Activated T-cell treated with anti-CD3 and anti-CD28 coated beads, Interleukin-2, amount 50 U/mL, for 72 hours (primary cell): ENCODE data around the gene INPP4A. TPM values are rescaled to one million over a fixed set of nuclear protein-coding genes. Genes with fewer than 3 reads are reported as not detected.
A peak's percentile ranks its signal among the peaks of the same experiment; 100 is the strongest.

ENCODE experiments used
- ATAC-seq, 2 donors: fragments of 150-1000 bp; cut with Tn5 transposase; replicated peaks in 1 of 2; 2 replicates each; pipeline ENCODE4 v1.10.0; 2021; ENCODE audit warnings: moderate library complexity in 2 of 2, mild to moderate bottlenecking in 1 of 2
- DNase-seq, 2 donors: peaks; one replicate each; pipeline ENCODE4 v3.0.0; 2021 to 2022; ENCODE audit warnings: mixed read lengths in 1 of 2
- H3K27ac Mint-ChIP-seq: one replicate; pipeline ENCODE4 v1.8.0; 2022; ENCODE audit warnings: mild to moderate bottlenecking, moderate library complexity, mixed read lengths
- H3K27me3 Mint-ChIP-seq: one replicate; pipeline ENCODE4 v1.8.0; 2022; ENCODE audit warnings: low read depth, mixed read lengths
- H3K36me3 Mint-ChIP-seq, 2 donors: one replicate each; pipeline ENCODE4 v1.8.0; 2022; ENCODE audit warnings: mixed read lengths in 2 of 2, mild to moderate bottlenecking in 1 of 2; ENCODE audit not compliant: insufficient read depth in 2 of 2
- H3K4me1 Mint-ChIP-seq: one replicate; pipeline ENCODE4 v1.8.0; 2022; ENCODE audit warnings: low read depth, mixed read lengths
- H3K4me3 Mint-ChIP-seq, 2 donors: one replicate each; pipeline ENCODE4 v1.8.0; 2022; ENCODE audit warnings: mild to moderate bottlenecking in 2 of 2, mixed read lengths in 2 of 2, moderate library complexity in 2 of 2
- H3K9me3 Mint-ChIP-seq, 2 donors: one replicate each; pipeline ENCODE4 v1.8.0; 2022; ENCODE audit warnings: mixed read lengths in 2 of 2
- total RNA-seq, 2 donors: library from RNA; stranded (reverse); gene quantifications; one replicate each; pipeline ENCODE4 v1.2.3, GENCODE V29; 2022

Gene INPP4A
- total RNA-seq, 2 donors from 2014 or later: 51.6 to 55.1 TPM

GRCh38 chr2:98502556-98503335, 58.1 kb downstream of the INPP4A start:
- no peak for ATAC-seq
- H3K4me3 Mint-ChIP-seq: no peak overlapping the region
- no peaks in the 10 kb centered on the region for H3K27me3 Mint-ChIP-seq
- peak overlapping the region; percentile 27 for H3K27ac Mint-ChIP-seq
- no peak for DNase-seq
- H3K36me3 Mint-ChIP-seq: peaks cover 0 to 11% of the 10 kb centered on the region in 2 donors
- no peaks in the 10 kb centered on the region for H3K9me3 Mint-ChIP-seq
- H3K4me1 Mint-ChIP-seq: peaks cover 64% of the 10 kb centered on the region

GRCh38 chr2:98503481-98504105, 58.9 kb downstream of the INPP4A start:
- peaks cover 72% of the 10 kb centered on the region for H3K4me1 Mint-ChIP-seq
- no peaks in the 10 kb centered on the region for H3K27me3 Mint-ChIP-seq
- peak overlapping the region; percentile 59 for H3K27ac Mint-ChIP-seq
- ATAC-seq: no peak
- no peak overlapping the region for H3K4me3 Mint-ChIP-seq
- H3K36me3 Mint-ChIP-seq: peaks cover 0 to 5% of the 10 kb centered on the region in 2 donors
- DNase-seq: no peak
- no peaks in the 10 kb centered on the region for H3K9me3 Mint-ChIP-seq

DNA sequence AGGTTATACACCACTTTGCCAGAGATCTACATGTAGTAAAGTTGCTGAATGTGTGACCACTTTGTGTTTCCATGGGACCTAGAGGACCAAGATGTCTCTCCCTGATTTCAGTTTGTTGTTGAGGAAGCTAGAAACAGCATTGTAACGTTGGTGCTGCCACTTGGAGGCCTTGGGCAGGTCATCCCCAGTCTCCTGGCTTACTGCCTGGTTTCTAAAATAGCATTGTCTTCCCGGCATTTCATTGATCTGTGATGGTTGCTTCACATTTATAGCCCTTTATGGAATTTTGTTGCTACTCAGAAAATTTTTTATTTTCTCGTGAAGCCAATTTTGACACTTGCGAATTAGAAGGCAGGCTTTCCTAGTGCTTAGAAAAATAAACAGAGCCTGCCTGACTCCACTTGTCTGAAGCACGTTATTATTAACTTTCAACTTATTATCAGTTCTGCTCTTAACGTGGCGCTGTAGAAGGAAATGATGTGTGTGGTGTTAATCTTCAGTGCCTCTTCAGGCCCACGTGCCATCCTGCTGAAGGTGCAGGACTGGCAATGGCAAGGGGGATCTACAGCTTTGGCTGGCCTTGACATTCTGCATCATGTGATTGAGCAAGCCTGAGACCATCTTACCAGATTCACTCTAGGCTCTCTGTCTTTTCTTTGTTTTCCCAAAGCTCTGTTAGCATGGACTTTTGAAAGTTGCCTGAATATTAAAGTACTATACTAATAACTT, 59.9 kb downstream of the INPP4A start:
- Mint-ChIP-seq H3K4me3 (no peak overlapping the region), H3K9me3 (no peaks in the 10 kb centered on the region), H3K27ac (peak overlapping the region; percentile 59), H3K4me1 (peaks cover 82% of the 10 kb centered on the region), H3K36me3 (no peaks in the 10 kb centered on the region), H3K27me3 (no peaks in the 10 kb centered on the region)
- no peak for DNase-seq
- no peak for ATAC-seq

DNA sequence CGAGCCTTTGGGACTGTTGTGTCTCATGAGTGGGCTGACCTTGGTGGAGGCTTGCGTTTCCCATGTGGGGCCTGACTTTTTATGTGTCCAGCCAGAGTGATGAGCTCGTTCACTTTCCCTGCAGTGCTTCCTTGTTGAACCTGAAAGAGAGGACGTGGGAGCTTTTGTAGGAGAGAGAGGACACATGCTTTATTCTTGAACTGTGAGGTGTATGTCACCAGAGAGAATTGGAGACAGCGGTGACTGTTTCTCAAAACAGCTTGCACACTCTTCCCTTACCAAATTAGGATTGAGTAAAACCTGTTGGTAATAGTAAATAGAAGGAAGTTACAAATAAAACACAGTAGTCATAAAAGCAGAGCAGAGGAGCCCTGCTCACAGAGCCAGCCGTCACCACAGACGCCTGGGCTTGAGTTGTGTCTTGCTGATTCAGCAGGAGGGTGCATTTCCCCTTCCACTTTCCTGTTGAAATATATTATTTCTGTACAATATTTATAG, 60.7 kb downstream of the INPP4A start:
- ATAC-seq (peak in 1 of 2 donors; percentile 61), DNase-seq (peak in 1 of 2 donors; percentile 32)
- Mint-ChIP-seq H3K4me1 (peaks cover 86% of the 10 kb centered on the region), H3K27ac (peak overlapping the region; percentile 70), H3K27me3 (no peaks in the 10 kb centered on the region), H3K4me3 (peak overlapping the region in 1 of 2 donors; percentile 50), H3K9me3 (no peaks in the 10 kb centered on the region), H3K36me3 (no peaks in the 10 kb centered on the region)

- Mint-ChIP-seq H3K4me3 (no peak overlapping the region), H3K36me3 (no peaks in the 10 kb centered on the region), H3K9me3 (no peaks in the 10 kb centered on the region), H3K4me1 (peaks cover 87% of the 10 kb centered on the region), H3K27me3 (no peaks in the 10 kb centered on the region), H3K27ac (peak overlapping the region; percentile 70)
- no peak for DNase-seq
- no peak for ATAC-seq
Observed at GRCh38 chr2:98505971-98506664, 61.5 kb downstream of the INPP4A start.

- H3K27me3 Mint-ChIP-seq: no peaks in the 10 kb centered on the region
- peaks cover 95% of the 10 kb centered on the region for H3K4me1 Mint-ChIP-seq
- DNase-seq: no peak
- no peak for ATAC-seq
- no peaks in the 10 kb centered on the region for H3K9me3 Mint-ChIP-seq
- H3K27ac Mint-ChIP-seq: no peak overlapping the region
- no peak overlapping the region for H3K4me3 Mint-ChIP-seq
- no peaks in the 10 kb centered on the region for H3K36me3 Mint-ChIP-seq
Observed at GRCh38 chr2:98506881-98507280, 62.2 kb downstream of the INPP4A start.

DNA sequence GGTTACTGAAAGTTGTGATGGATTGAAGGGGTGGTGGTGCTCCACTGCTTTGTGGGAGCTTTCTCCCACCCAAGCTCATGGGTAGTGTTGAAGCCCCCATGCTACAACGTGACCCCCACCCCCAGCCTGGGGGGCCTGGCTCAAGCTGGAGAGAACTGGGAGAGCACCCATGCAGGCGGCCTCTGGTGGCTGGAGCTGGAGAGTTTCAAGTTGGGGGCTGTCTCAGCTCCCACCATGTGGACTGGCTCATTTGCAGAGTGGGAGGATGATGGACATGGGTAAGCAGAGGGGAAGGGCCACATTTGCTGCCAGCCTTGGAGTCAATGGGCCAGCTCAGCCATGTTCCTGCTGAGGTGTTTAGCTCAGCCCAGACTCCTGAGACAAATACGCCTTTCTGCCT, 62.8 kb downstream of the INPP4A start:
- H3K9me3 Mint-ChIP-seq: no peaks in the 10 kb centered on the region
- peaks cover 95% of the 10 kb centered on the region for H3K4me1 Mint-ChIP-seq
- H3K4me3 Mint-ChIP-seq: no peak overlapping the region
- no peak for ATAC-seq
- H3K36me3 Mint-ChIP-seq: no peaks in the 10 kb centered on the region
- DNase-seq: no peak
- no peaks in the 10 kb centered on the region for H3K27me3 Mint-ChIP-seq
- peak overlapping the region; percentile 43 for H3K27ac Mint-ChIP-seq

- DNase-seq: no peak
- Mint-ChIP-seq H3K4me1 (peaks cover 92% of the 10 kb centered on the region), H3K4me3 (peak overlapping the region; percentile 49 to 55), H3K27me3 (no peaks in the 10 kb centered on the region), H3K36me3 (no peaks in the 10 kb centered on the region), H3K27ac (peak overlapping the region; percentile 9), H3K9me3 (no peaks in the 10 kb centered on the region)
- ATAC-seq: no peak
Observed at GRCh38 chr2:98507891-98508708, 63.4 kb downstream of the INPP4A start.

DNA sequence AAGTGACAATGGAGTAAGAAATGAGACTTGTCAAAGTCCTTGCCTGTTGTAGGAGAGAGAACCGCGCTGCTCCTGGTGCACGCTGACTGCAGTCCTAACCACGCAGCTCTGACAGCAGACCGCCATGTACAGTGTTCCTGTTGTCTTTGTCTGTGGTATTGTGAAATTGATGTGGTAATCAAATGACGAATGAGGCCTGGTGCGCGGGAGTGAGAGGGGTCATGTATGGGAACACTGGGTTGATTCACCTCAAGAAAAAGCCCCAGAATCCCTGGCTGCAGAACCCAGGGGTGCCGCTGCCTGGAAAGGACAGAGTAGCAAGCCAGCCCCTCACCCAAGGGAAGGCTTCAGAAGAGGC, 64.0 kb downstream of the INPP4A start:
- peak; percentile 83 to 92 for ATAC-seq
- no peaks in the 10 kb centered on the region for H3K27me3 Mint-ChIP-seq
- H3K9me3 Mint-ChIP-seq: no peaks in the 10 kb centered on the region
- DNase-seq: peak; percentile 53 to 82
- peaks cover 92% of the 10 kb centered on the region for H3K4me1 Mint-ChIP-seq
- H3K36me3 Mint-ChIP-seq: no peaks in the 10 kb centered on the region
- peak overlapping the region; percentile 9 for H3K27ac Mint-ChIP-seq
- peak overlapping the region; percentile 49 to 55 for H3K4me3 Mint-ChIP-seq

DNA sequence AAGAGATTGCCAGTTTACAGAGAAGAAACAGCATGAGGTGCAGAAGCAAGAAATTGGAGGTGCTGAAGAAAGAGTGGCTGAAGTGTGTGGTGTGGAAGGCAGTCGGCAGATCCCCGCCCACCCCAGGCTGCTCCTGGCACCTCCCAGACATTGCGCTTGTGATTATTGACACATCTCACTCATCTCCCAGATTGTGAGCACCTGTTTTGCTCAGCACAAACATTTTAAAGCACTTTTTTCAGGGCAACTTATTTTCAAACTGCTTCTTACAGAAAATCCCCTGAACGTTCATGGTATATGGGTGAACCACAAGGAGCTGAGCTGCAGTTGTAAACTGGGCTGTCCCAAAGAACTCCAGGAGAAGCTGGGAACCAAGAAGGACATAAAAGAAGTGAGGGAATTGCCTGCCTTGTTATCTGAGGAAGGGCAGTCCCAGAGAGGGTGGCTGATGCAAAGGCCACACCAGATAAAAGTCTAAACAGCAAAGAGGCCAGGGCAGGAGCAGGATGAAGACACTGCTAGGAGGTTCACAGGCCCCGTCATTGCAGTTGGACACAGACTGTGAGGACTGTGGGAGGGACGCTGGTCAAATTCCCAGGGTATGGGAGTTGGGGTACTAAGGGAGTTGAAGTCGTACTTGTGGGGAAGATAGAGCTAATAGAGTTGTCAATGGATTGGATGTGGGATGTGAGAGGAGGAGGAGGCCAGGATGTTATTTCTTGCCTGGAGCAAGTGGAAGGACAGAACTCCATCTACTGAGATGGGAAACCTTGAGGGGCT, 65.1 kb downstream of the INPP4A start:
- ATAC-seq: no peak
- Mint-ChIP-seq H3K27ac (peak overlapping the region; percentile 26), H3K4me3 (no peak overlapping the region), H3K4me1 (peaks cover 92% of the 10 kb centered on the region), H3K9me3 (no peaks in the 10 kb centered on the region), H3K27me3 (no peaks in the 10 kb centered on the region), H3K36me3 (no peaks in the 10 kb centered on the region)
- DNase-seq: no peak

GRCh38 chr2:98510322-98510662, 65.6 kb downstream of the INPP4A start:
- peaks cover 92% of the 10 kb centered on the region for H3K4me1 Mint-ChIP-seq
- no peak overlapping the region for H3K4me3 Mint-ChIP-seq
- DNase-seq: no peak
- H3K27me3 Mint-ChIP-seq: no peaks in the 10 kb centered on the region
- H3K9me3 Mint-ChIP-seq: no peaks in the 10 kb centered on the region
- H3K27ac Mint-ChIP-seq: peak overlapping the region; percentile 11
- no peak for ATAC-seq
- no peaks in the 10 kb centered on the region for H3K36me3 Mint-ChIP-seq

DNA sequence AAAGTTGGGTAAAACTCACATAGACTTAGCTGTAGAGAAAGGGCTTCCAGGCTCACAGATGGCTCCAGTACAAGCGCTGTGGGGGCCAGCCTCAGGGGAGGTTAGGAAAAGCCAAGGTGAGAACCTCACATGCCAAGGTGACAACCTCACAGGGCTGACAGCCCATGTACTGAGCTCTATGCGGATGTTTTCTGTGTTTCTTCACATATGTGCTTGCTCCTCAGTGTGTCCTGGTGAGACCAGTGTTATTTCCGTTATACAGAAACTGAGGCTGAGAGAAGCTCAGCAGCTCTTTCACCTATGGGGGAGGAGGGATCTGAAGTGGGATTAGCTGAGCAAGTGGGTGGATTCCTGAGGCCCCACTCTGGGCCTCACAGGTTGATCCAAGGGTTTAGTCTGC, 67.3 kb downstream of the INPP4A start:
- Mint-ChIP-seq H3K27me3 (no peaks in the 10 kb centered on the region), H3K4me3 (no peak overlapping the region), H3K27ac (no peak overlapping the region), H3K36me3 (no peaks in the 10 kb centered on the region), H3K4me1 (peaks cover 92% of the 10 kb centered on the region), H3K9me3 (no peaks in the 10 kb centered on the region)
- ATAC-seq: no peak
- no peak for DNase-seq
